ENCODE results near the gene RSPH1.

RSPH1 gene

GRCh38 chr21:42451941-42452340, 44.1 kb downstream of the RSPH1 start:
- no peak for DNase-seq (ENCODE audit: low read depth in 2 of 2, low spot score in 1 of 2)

DNA sequence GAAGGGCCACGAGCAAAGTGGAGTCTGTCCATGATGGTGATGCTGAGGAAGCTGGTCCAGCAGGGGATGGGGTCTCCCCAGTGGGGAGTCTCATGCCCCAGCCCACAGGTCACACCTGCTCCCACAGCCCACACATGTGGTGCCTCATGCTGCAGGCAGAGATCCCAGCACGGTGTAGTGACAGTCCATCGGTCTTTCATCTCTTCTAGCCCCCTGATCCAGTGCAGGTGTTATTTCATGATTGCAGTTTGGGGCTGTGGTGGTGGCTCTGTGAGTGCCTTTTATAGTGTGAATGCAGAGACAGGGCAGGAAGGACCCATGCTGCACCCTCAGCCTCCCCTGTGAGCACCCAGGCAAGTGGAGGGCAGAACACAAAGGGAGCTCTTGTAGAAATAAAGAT, 47.3 kb downstream of the RSPH1 start:
- no peak for DNase-seq (ENCODE audit: low read depth in 2 of 2, low spot score in 1 of 2)

GRCh38 chr21:42447732-42448131, 48.3 kb downstream of the RSPH1 start:
- DNase-seq (ENCODE audit: low read depth in 2 of 2, low spot score in 1 of 2), result no peak

GRCh38 chr21:42447182-42447581, 48.8 kb downstream of the RSPH1 start:
- no peak for DNase-seq (ENCODE audit: low read depth in 2 of 2, low spot score in 1 of 2)

GRCh38 chr21:42446531-42446930, 49.5 kb downstream of the RSPH1 start:
- no peak for DNase-seq (ENCODE audit: low read depth in 2 of 2, low spot score in 1 of 2)

GRCh38 chr21:42445311-42445710, 50.7 kb downstream of the RSPH1 start:
- DNase-seq (ENCODE audit: low read depth in 2 of 2, low spot score in 1 of 2), result no peak

DNA sequence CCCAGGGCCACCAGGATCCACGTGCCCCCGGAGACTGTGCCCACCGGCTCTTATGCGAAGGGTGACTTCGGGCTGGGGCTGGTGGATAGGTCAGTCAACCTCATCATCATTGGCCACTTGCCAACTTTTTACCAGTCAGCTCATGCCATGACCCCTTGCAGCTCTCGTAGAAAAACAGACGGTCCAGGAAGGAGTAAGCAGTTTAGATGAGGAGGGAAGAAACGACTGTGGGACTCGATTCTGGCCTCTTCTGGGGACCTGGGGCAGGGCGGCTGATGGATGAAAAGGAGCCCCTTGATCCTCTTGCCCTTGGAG, 51.3 kb downstream of the RSPH1 start:
- DNase-seq (ENCODE audit: low read depth in 2 of 2, low spot score in 1 of 2), result no peak

GRCh38 chr21:42443876-42444744, 51.9 kb downstream of the RSPH1 start:
- DNase-seq (ENCODE audit: low read depth in 2 of 2, low spot score in 1 of 2), result no peak

- DNase-seq (ENCODE audit: low read depth in 2 of 2, low spot score in 1 of 2), result no peak
These were observed 52.7 kb downstream of the RSPH1 start for GRCh38 chr21:42443181-42443785.

GRCh38 chr21:42441963-42442362, 54.1 kb downstream of the RSPH1 start:
- DNase-seq (ENCODE audit: low read depth in 2 of 2, low spot score in 1 of 2), result no peak

- DNase-seq (ENCODE audit: low read depth in 2 of 2, low spot score in 1 of 2), result no peak
These were observed 55.7 kb downstream of the RSPH1 start for GRCh38 chr21:42440187-42440792.

DNA sequence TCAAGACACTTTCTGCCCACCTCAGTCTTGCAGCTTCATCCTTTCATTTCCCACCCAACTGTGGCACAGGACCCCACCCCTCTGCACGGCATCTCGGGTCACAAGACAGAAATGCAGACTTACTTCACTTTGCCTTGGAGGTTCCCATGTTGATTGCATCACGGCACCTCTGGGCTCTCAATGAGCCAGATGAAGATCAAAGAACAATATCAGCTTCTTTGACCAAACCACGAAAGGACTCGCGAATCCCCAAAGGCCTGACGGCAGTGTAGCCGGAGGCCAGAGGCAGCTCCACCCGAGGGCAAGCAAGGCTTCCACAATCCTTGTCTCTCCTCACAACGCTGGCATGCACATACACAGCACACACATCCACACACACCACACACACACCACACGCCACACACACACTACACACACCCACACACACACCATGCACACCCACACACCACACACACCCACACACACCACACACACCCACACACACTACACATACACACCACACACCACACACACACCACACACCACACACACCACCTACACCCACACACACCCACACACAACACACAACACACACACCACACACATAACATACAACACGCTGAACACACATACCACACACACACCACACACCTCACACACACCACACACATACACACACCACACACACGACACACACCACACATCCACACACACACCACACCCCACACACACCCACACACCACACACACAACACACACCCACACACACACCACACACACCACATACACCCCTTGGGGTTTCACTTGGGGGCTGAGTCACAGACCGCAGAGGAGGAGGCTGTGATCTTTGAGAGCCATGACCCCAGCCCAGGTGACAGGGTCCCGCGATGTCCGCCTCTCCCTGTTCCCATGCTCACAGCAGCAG, 56.5 kb downstream of the RSPH1 start:
- DNase-seq (ENCODE audit: low read depth in 2 of 2, low spot score in 1 of 2), result no peak

GRCh38 chr21:42438316-42439205, 57.5 kb downstream of the RSPH1 start:
- no peak for DNase-seq (ENCODE audit: low read depth in 2 of 2, low spot score in 1 of 2)

DNA sequence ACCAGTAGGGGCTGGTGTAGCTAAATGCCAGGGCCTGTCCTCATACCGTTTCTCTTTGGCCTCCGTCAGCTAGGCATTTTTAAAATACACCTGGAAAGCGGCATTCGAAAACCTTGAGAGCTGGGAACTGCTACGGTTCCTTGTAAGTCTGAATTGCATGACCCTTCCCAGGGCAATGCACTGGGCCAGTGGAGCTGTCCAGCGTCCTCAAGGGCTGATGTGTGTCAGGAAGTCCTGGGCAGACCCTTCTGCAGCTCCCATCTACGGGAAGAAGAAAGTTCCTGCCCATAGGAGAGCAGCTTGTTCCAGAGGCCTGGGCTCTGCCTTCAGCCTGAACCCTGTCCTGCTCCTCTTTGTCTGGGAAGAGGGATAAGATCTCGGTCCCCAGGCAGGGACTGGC, 58.2 kb downstream of the RSPH1 start:
- no peak for DNase-seq (ENCODE audit: low read depth in 2 of 2, low spot score in 1 of 2)

DNA sequence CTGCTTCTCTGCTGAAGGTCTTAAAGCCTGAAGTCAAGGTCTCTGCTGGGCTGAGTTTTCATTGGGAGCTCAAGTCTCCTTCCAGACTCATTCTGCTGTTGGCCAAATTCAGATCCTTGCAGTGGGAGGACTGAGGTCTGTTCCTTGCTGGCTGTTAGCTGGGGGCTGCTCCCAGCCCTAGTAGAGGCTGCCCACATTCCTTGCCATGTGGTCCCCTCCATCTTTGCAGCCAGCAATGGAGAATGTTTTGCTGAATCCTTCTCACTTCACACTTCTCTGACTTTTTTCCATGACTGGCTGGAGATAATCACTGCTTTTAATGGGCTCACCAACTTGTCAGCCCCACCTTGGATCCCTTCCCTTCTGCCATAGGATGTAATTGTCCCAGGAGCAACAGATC, 59.1 kb downstream of the RSPH1 start:
- DNase-seq (ENCODE audit: low read depth in 2 of 2, low spot score in 1 of 2), result no peak

GRCh38 chr21:42435833-42436232, 60.2 kb downstream of the RSPH1 start:
- no peak for DNase-seq (ENCODE audit: low read depth in 2 of 2, low spot score in 1 of 2)

- no peak for DNase-seq (ENCODE audit: low read depth in 2 of 2, low spot score in 1 of 2)
These were observed 60.6 kb downstream of the RSPH1 start for GRCh38 chr21:42435401-42435800.

DNA sequence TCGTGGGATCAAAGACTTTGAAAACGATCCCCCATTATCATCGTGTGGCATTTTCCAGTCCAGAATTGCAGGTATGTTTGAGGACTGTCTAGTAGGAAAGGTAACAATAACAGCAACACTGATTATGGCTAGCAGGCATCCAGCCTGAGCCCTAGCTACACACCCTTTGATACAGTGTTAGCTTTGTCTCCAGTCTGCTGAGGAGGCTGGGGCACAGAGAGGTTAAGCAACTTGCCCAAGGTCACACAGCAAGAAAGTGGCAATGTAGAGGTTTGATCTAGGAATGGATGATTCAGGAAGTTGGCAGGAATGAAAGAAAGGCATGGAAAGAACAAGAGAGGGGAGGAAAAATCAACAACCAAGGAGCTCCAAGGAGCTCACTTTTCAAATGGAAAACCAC, 61.1 kb downstream of the RSPH1 start:
- DNase-seq (ENCODE audit: low read depth in 2 of 2, low spot score in 1 of 2), result no peak

- DNase-seq (ENCODE audit: low read depth in 2 of 2, low spot score in 1 of 2), result no peak
These were observed 62.0 kb downstream of the RSPH1 start for GRCh38 chr21:42433946-42434551.

- no peak for DNase-seq (ENCODE audit: low read depth in 2 of 2, low spot score in 1 of 2)
These were observed 63.3 kb downstream of the RSPH1 start for GRCh38 chr21:42432695-42433094.

Measured in stimulated activated CD8-positive, alpha-beta memory T cell treated with anti-CD3 and anti-CD28 coated beads, Interleukin-4, amount 100 ng/mL, for 1 hour (primary cell).